Measurements from ENCODE around the gene VAC14. TPM values are rescaled to one million over a fixed set of nuclear protein-coding genes. Genes with fewer than 3 reads are reported as not detected.

Gene VAC14
- total RNA-seq, 1 donor from 2014 or later = 16.1 TPM

DNA sequence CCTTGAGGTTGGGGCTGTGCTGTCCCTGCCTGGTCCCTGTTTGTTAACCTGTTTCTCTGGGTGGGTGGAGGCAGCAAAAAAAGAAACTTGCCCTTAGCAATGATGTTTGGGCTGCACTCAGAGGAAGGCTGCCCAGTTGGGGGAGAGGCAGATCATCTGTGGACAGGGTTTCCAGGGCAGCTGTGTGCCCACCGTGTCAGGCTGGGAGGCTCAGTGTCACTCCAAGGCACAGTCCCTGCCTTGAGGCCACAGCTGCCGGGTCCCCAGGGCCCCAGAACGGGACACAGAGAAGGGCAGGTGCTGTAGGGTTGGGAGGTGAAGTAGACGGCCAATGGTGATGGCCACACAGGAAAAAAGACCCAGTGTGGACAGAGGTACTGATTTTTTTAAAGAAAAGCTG is 150.7 kb downstream of the VAC14 start:
- H3K9me3 Mint-ChIP-seq = peaks cover 9% of the 10 kb centered on the region

DNA sequence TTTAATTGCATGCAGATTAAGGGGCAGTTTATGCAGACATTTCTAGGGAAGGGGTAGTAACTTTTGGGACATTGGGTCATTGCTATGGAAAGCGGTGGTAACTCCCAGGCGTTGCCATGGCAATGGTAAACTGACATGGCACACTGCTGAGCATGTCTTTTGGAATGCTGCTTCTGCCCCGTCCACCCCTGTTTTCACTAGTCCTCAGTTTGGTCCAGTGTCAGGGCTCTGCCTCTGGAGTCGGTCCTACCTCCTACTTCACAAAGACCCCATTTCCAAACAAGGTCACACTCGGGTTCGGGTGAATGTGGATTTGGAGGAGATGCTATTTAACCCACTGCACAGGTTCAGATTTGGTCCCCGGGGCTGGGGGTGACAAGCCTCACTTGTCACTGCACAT is 151.7 kb downstream of the VAC14 start:
- Histone ChIP-seq H4K20me1 (ENCODE audit: low read depth) (no peaks in the 10 kb centered on the region), H3K27me3 (no peaks in the 10 kb centered on the region), H3K36me3 (no peaks in the 10 kb centered on the region), H3K4me2 (no peak overlapping the region), H3K4me1 (no peaks in the 10 kb centered on the region), H3K79me2 (ENCODE audit: low read depth) (no peaks in the 10 kb centered on the region), H3F3A (ENCODE audit: low read depth) (no peaks in the 10 kb centered on the region), H3K27ac (no peak overlapping the region), H2AFZ (replicated peaks) (no peak overlapping the region), H3K4me3 (no peak overlapping the region), H3K9ac (no peak overlapping the region), H3K9me3 (ENCODE audit: low read depth) (no peaks in the 10 kb centered on the region)
- peaks cover 3% of the 10 kb centered on the region for H3K36me3 Mint-ChIP-seq
- H3K27me3 Mint-ChIP-seq (ENCODE audit: insufficient read depth, low read depth) = peaks cover 8% of the 10 kb centered on the region
- peaks cover 39% of the 10 kb centered on the region for H3K4me1 Mint-ChIP-seq
- peaks cover 9% of the 10 kb centered on the region for H3K9me3 Mint-ChIP-seq
- TF ChIP-seq, protein P1, sequence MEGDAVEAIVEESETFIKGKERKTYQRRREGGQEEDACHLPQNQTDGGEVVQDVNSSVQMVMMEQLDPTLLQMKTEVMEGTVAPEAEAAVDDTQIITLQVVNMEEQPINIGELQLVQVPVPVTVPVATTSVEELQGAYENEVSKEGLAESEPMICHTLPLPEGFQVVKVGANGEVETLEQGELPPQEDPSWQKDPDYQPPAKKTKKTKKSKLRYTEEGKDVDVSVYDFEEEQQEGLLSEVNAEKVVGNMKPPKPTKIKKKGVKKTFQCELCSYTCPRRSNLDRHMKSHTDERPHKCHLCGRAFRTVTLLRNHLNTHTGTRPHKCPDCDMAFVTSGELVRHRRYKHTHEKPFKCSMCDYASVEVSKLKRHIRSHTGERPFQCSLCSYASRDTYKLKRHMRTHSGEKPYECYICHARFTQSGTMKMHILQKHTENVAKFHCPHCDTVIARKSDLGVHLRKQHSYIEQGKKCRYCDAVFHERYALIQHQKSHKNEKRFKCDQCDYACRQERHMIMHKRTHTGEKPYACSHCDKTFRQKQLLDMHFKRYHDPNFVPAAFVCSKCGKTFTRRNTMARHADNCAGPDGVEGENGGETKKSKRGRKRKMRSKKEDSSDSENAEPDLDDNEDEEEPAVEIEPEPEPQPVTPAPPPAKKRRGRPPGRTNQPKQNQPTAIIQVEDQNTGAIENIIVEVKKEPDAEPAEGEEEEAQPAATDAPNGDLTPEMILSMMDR (IDR thresholded peaks at IDR 0.05) = no peak
- H3K27ac Mint-ChIP-seq = peak overlapping the region; percentile 21
- H3K4me3 Mint-ChIP-seq = no peak overlapping the region
- no peak for DNase-seq (ENCODE audit: low spot score)

More for the DNA sequence above, 150.7 kb downstream of the VAC14 start:
- H3K36me3 ChIP-seq = no peaks in the 10 kb centered on the region
- DNase-seq (ENCODE audit: low spot score) = no peak
- H3K4me2 ChIP-seq = no peak overlapping the region
- TF ChIP-seq, protein P1 (IDR thresholded peaks at IDR 0.05) = no peak
- TF ChIP-seq EZH2 (IDR thresholded peaks at IDR 0.05) = no peak
- no peak for TF ChIP-seq EZH2phosphoT487 (IDR thresholded peaks at IDR 0.05)
- no peaks in the 10 kb centered on the region for H3K9me3 ChIP-seq (ENCODE audit: low read depth)
- H3K4me1 ChIP-seq = no peaks in the 10 kb centered on the region
- H3K27me3 ChIP-seq = no peaks in the 10 kb centered on the region
- Mint-ChIP-seq H3K27ac (peak overlapping the region; percentile 60), H3K36me3 (peaks cover 3% of the 10 kb centered on the region), H3K27me3 (ENCODE audit: insufficient read depth, low read depth) (peaks cover 7% of the 10 kb centered on the region), H3K4me1 (peaks cover 39% of the 10 kb centered on the region), H3K4me3 (no peak overlapping the region)
- H4K20me1 ChIP-seq (ENCODE audit: low read depth) = no peaks in the 10 kb centered on the region
- no peak overlapping the region for H3K4me3 ChIP-seq
- no peak overlapping the region for H3K9ac ChIP-seq
- no peaks in the 10 kb centered on the region for H3F3A ChIP-seq (ENCODE audit: low read depth)
- H3K79me2 ChIP-seq (ENCODE audit: low read depth) = no peaks in the 10 kb centered on the region
- no peak overlapping the region for H2AFZ ChIP-seq (replicated peaks)
- no peak overlapping the region for H3K27ac ChIP-seq

DNA sequence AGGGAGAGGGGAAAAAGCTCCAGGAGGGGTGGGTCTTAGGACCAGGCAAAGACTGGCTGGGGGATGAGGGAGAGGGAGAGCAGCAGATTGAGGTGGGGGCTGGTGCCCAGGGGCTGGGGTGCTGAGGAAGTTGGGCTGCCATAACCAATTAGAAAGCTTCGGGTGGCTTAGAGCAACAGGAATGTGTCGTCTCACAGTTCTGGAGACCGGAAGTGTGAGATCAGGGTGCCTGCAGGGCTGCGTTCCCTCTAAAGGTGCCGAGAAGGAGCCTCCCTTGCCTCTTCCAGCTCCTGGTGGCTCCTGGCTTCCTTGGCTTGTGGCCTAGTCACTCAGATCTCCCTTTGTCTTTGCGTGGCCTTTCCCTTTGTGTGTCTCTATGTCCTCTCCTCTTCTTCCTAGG is 152.4 kb downstream of the VAC14 start:
- Mint-ChIP-seq H3K27ac (no peak overlapping the region), H3K9me3 (peaks cover 9% of the 10 kb centered on the region), H3K4me3 (no peak overlapping the region), H3K36me3 (peaks cover 3% of the 10 kb centered on the region), H3K4me1 (peaks cover 35% of the 10 kb centered on the region), H3K27me3 (ENCODE audit: insufficient read depth, low read depth) (peaks cover 10% of the 10 kb centered on the region)
- Histone ChIP-seq H3K27me3 (no peaks in the 10 kb centered on the region), H3K36me3 (no peaks in the 10 kb centered on the region), H3F3A (ENCODE audit: low read depth) (no peaks in the 10 kb centered on the region), H3K79me2 (ENCODE audit: low read depth) (no peaks in the 10 kb centered on the region), H3K27ac (no peak overlapping the region), H3K9ac (no peak overlapping the region), H3K9me3 (ENCODE audit: low read depth) (no peaks in the 10 kb centered on the region), H3K4me1 (no peaks in the 10 kb centered on the region), H3K4me2 (no peak overlapping the region), H4K20me1 (ENCODE audit: low read depth) (no peaks in the 10 kb centered on the region), H2AFZ (replicated peaks) (no peak overlapping the region), H3K4me3 (no peak overlapping the region)
- TF ChIP-seq EZH2phosphoT487 (IDR thresholded peaks at IDR 0.05) (no peak), EZH2 (IDR thresholded peaks at IDR 0.05) (no peak)
- TF ChIP-seq, protein P1 (IDR thresholded peaks at IDR 0.05) = no peak
- no peak for DNase-seq (ENCODE audit: low spot score)
